Fibroblast of lung (primary cell): ENCODE results near the gene AP4B1.

Experiments used
- EZH2 ChIP-seq: IDR thresholded peaks from 2 replicates; pipeline ENCODE4 v1.5.1; 2012; ENCODE audit warnings: low read length, control low read depth, mild to moderate bottlenecking; ENCODE audit errors: missing control alignments
- TF ChIP-seq, protein P1 (sequence below), 2 donors: IDR thresholded peaks in 1 of 2; conservative IDR thresholded peaks in 1 of 2; 1 replicate in 1 of 2; 2 replicates in 1 of 2; pipeline ENCODE4 v1.5.1; 2011 to 2012; ENCODE audit warnings: low read length in 2 of 2, control low read depth in 1 of 2, inconsistent platforms in 1 of 2, low read depth in 1 of 2, mild to moderate bottlenecking in 1 of 2

- TF ChIP-seq, protein P1, sequence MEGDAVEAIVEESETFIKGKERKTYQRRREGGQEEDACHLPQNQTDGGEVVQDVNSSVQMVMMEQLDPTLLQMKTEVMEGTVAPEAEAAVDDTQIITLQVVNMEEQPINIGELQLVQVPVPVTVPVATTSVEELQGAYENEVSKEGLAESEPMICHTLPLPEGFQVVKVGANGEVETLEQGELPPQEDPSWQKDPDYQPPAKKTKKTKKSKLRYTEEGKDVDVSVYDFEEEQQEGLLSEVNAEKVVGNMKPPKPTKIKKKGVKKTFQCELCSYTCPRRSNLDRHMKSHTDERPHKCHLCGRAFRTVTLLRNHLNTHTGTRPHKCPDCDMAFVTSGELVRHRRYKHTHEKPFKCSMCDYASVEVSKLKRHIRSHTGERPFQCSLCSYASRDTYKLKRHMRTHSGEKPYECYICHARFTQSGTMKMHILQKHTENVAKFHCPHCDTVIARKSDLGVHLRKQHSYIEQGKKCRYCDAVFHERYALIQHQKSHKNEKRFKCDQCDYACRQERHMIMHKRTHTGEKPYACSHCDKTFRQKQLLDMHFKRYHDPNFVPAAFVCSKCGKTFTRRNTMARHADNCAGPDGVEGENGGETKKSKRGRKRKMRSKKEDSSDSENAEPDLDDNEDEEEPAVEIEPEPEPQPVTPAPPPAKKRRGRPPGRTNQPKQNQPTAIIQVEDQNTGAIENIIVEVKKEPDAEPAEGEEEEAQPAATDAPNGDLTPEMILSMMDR (conservative IDR thresholded peaks at IDR 0.05 in 1 of 2, IDR thresholded peaks at IDR 0.05 in 1 of 2; ENCODE audit: low read depth in 1 of 2, low read length in 2 of 2), result no peak
- no peak for TF ChIP-seq EZH2
These were observed 24.9 kb downstream of the AP4B1 start for GRCh38 chr1:113879739-113880038.
